NB4 (cell line): ENCODE results near the gene OSBPL8.

Experiments
- DNase-seq: peaks from one replicate; pipeline ENCODE4 v3.0.0; 2010; ENCODE audit warnings: low read depth
- H3K4me3 ChIP-seq: one replicate; pipeline ENCODE4 v1.5.1; 2011; ENCODE audit warnings: mild to moderate bottlenecking, low read depth, low read length, moderate library complexity
- CTCF ChIP-seq: IDR thresholded peaks from one replicate; pipeline ENCODE4 v1.5.1; 2012; ENCODE audit warnings: low read depth, low read length
- MYC ChIP-seq: IDR thresholded peaks from 2 replicates; pipeline ENCODE4 v1.6.1; 2011; ENCODE audit warnings: low read depth, low read length
- POLR2A ChIP-seq: IDR thresholded peaks from 2 replicates; pipeline ENCODE4 v1.6.1; 2011; ENCODE audit warnings: mild to moderate bottlenecking; ENCODE audit not compliant: insufficient read length; ENCODE audit errors: extremely low read depth
- TF ChIP-seq, protein P1 (sequence below): IDR thresholded peaks from 2 replicates; pipeline ENCODE4 v1.6.1; 2011; ENCODE audit warnings: low read depth, low read length

Gene OSBPL8

DNA sequence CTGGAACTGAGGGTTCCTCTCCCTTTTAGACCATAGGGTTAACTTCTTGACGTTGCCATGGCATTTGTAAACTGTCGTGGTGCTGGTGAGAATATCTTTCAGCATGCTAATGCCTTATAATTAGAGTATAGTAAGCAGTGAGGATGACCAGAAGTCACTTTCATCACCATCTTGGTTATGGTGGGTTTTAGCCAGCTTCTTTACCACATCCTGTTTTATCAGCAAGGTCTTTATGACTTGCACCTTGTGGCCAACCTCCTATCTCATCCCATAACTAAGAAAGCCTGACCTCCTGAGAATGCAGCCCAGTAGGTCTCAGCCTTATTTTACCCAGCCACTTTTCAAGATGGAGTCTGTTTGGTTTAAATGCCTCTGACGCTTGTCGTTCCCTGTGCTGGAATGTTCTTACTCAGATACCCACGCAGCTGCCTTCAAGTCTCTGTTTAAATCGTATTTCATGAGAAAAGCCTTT is 255.5 kb downstream of the OSBPL8 start:
- peak; percentile 62 for DNase-seq
- H3K4me3 ChIP-seq: no peak overlapping the region
- TF ChIP-seq POLR2A: no peak
- no peak for TF ChIP-seq CTCF
- TF ChIP-seq MYC: no peak
- TF ChIP-seq, protein P1, sequence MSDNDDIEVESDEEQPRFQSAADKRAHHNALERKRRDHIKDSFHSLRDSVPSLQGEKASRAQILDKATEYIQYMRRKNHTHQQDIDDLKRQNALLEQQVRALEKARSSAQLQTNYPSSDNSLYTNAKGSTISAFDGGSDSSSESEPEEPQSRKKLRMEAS: no peak

DNA sequence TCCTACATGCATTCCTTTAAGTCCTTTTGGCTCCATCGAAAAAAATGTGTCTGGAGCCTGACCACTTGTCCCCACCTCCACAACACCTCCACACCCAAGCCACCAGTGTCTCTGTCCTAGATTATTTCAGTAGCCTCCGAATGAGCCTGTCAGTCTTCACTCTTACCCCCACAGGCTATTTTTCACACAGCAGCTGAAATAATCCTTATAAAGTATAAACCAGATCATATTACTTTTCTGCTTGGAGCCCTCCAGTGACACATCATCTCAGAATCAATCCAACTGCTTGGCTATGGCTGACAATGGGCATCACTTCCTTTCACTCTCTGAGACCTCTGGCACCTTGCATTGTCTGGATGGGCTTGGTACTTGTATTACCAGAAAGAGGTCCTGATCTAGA is 256.2 kb downstream of the OSBPL8 start:
- DNase-seq: no peak
- TF ChIP-seq MYC (no peak), CTCF (no peak), POLR2A (no peak)
- TF ChIP-seq, protein P1: no peak
- no peak overlapping the region for H3K4me3 ChIP-seq
